Smooth muscle cell (in vitro differentiated cells): ENCODE measurements around the gene CUZD1. TPM values are rescaled to one million over a fixed set of nuclear protein-coding genes. Genes with fewer than 3 reads are reported as not detected.
A peak's percentile ranks its signal among the peaks of the same experiment; 100 is the strongest.

ENCODE experiments used
- DNase-seq: peaks from one replicate; lab custom pipeline; 2025; ENCODE audit not compliant: unreplicated experiment; lab: John Stamatoyannopoulos, UW
- H2AFZ ChIP-seq: fragments of 200-600 bp; sonication (generic); 2 replicates; pipeline ENCODE4 v1.6.0; 2016; ENCODE audit warnings: antibody characterized with exemption, low read depth, mild to moderate bottlenecking
- H3F3A ChIP-seq: fragments of 200-600 bp; sonication (generic); 2 replicates; pipeline ENCODE4 v1.6.0; 2017; ENCODE audit warnings: antibody characterized with exemption, low read depth
- H3K27ac ChIP-seq: fragments of 200-600 bp; sonication (generic); 2 replicates; pipeline ENCODE4 v1.5.1; 2016; ENCODE audit warnings: low read depth, mild to moderate bottlenecking
- H3K27me3 ChIP-seq: fragments of 200-600 bp; sonication (generic); 2 replicates; pipeline ENCODE4 v1.6.1; 2016; ENCODE audit warnings: low read depth, mild to moderate bottlenecking
- H3K36me3 ChIP-seq: fragments of 200-600 bp; sonication (generic); 2 replicates; pipeline ENCODE4 v1.5.1; 2016; ENCODE audit warnings: low read depth
- H3K4me1 ChIP-seq: fragments of 200-600 bp; sonication (generic); 2 replicates; pipeline ENCODE4 v1.5.1; 2016; ENCODE audit warnings: low read depth
- H3K4me2 ChIP-seq: fragments of 200-600 bp; sonication (generic); 2 replicates; pipeline ENCODE4 v1.6.0; 2016; ENCODE audit warnings: mild to moderate bottlenecking
- H3K4me3 ChIP-seq: fragments of 200-600 bp; sonication (generic); 2 replicates; pipeline ENCODE4 v1.5.1; 2016; ENCODE audit warnings: mild to moderate bottlenecking
- H3K79me2 ChIP-seq: fragments of 200-600 bp; sonication (generic); 2 replicates; pipeline ENCODE4 v1.6.0; 2016; ENCODE audit warnings: low read depth, mild to moderate bottlenecking
- H3K9ac ChIP-seq: fragments of 200-600 bp; sonication (generic); 2 replicates; pipeline ENCODE4 v1.6.0; 2016; ENCODE audit warnings: low read depth
- H3K9me3 ChIP-seq: fragments of 200-600 bp; sonication (generic); replicated peaks from 2 replicates; pipeline ENCODE4 v1.5.1; 2016; ENCODE audit warnings: low read depth
- H4K20me1 ChIP-seq: fragments of 200-600 bp; sonication (generic); 2 replicates; pipeline ENCODE4 v1.6.0; 2016; ENCODE audit warnings: low read depth
- CTCF ChIP-seq: fragments of 200-600 bp; sonication (generic); IDR thresholded peaks from 2 replicates; pipeline ENCODE4 v1.5.1; 2017; ENCODE audit warnings: borderline replicate concordance, mild to moderate bottlenecking, antibody characterized with exemption; ENCODE audit not compliant: insufficient read depth, poor library complexity, severe bottlenecking
- WGBS: methylation state at CpG from one replicate; pipeline ENCODE4 v1.1.7; 2016; ENCODE audit warnings: low lambda C conversion rate; 5-methylcytosine and 5-hydroxymethylcytosine counted together
- polyA plus RNA-seq: library from polyadenylated mRNA; unstranded; fragments of >200 nt; fragmentation: Nextera tagmentation; extraction: Ambion mirVana; gene quantifications from 2 replicates; pipeline ENCODE4 v1.2.1, GENCODE V29; 2016
- total RNA-seq: library from RNA; depleted of rRNA; stranded (reverse); fragments of >200 nt; gene quantifications from 2 replicates; pipeline ENCODE4 v1.2.3, GENCODE V29; 2014

CUZD1 gene
- total and polyA plus RNA-seq, 2 experiments from 2014 or later = 0.72 TPM; not detected in 1

- Histone ChIP-seq H3K9ac (no peak within 1 kb of the TSS), H3K27me3 (peaks cover 32% of the 10 kb centered on the region), H4K20me1 (no peaks in the 10 kb centered on the region), H3K4me2 (peak within 1 kb of the TSS; percentile 76), H3K36me3 (no peaks in the 10 kb centered on the region), H3K27ac (no peak within 1 kb of the TSS), H3K79me2 (no peaks in the 10 kb centered on the region), H3K4me1 (peaks cover 14% of the 10 kb centered on the region), H3K9me3 (no peaks in the 10 kb centered on the region), H3F3A (no peaks in the 10 kb centered on the region), H3K4me3 (no peak within 1 kb of the TSS), H2AFZ (peak within 1 kb of the TSS; percentile 37)
- no peak for DNase-seq
- 51% methylated on average over 93 of the region's 95 CpGs for WGBS
- no peak for TF ChIP-seq CTCF
Measured at GRCh38 chr10:122879339-122880273, 33.9 kb upstream of the CUZD1 start, which contains the start of gene FAM24B. FAM24B (minus strand) TSS chr10:122879581; CDS start chr10:122850515, 29,066 bp downstream.

GRCh38 chr10:122878799-122879338 lies 33.2 kb upstream of the CUZD1 start:
- WGBS = 96% methylated on average over 14 of the region's 14 CpGs
- Histone ChIP-seq H3K36me3 (no peaks in the 10 kb centered on the region), H2AFZ (no peak overlapping the region), H3K79me2 (no peaks in the 10 kb centered on the region), H3K4me2 (no peak overlapping the region), H3F3A (no peaks in the 10 kb centered on the region), H3K9ac (no peak overlapping the region), H3K4me3 (no peak overlapping the region), H3K27me3 (peaks cover 32% of the 10 kb centered on the region), H3K27ac (no peak overlapping the region), H4K20me1 (no peaks in the 10 kb centered on the region), H3K9me3 (no peaks in the 10 kb centered on the region), H3K4me1 (peaks cover 14% of the 10 kb centered on the region)
- no peak for TF ChIP-seq CTCF
- DNase-seq = no peak

- no peak overlapping the region for H2AFZ ChIP-seq
- no peak overlapping the region for H3K4me2 ChIP-seq
- H3F3A ChIP-seq = no peaks in the 10 kb centered on the region
- H3K4me1 ChIP-seq = peaks cover 14% of the 10 kb centered on the region
- no peak overlapping the region for H3K9ac ChIP-seq
- H3K27ac ChIP-seq = no peak overlapping the region
- peaks cover 32% of the 10 kb centered on the region for H3K27me3 ChIP-seq
- WGBS = 43% methylated on average over 1 of the region's 1 CpG
- H3K79me2 ChIP-seq = no peaks in the 10 kb centered on the region
- no peaks in the 10 kb centered on the region for H4K20me1 ChIP-seq
- no peak for DNase-seq
- H3K36me3 ChIP-seq = no peaks in the 10 kb centered on the region
- no peak overlapping the region for H3K4me3 ChIP-seq
- no peaks in the 10 kb centered on the region for H3K9me3 ChIP-seq
- no peak for TF ChIP-seq CTCF
Measured at GRCh38 chr10:122877264-122877663, 31.6 kb upstream of the CUZD1 start.
